OCI-LY7 (cell line): Measurements from ENCODE around the gene ADAMTS17. TPM values are rescaled to one million over a fixed set of nuclear protein-coding genes. Genes with fewer than 3 reads are reported as not detected.

Experiments
- BruUV-seq: library from RNA; stranded (reverse); fragments of 400-500 nt; replicated peaks from 2 replicates; lab custom pipeline; 2021; lab: Mats Ljungman, UMichigan
- CTCF ChIA-PET: fragments of 300-600 bp; sonication (Branson Sonifier 250); formaldehyde crosslinking; loops from one replicate; lab custom pipeline; 2022; ENCODE audit warnings: antibody characterized with exemption; ENCODE audit not compliant: unreplicated experiment; lab: Charles Lee
- POLR2A ChIA-PET: fragments of 300-600 bp; sonication (Branson Sonifier 250); formaldehyde crosslinking; loops from one replicate; lab custom pipeline; 2022; ENCODE audit warnings: antibody characterized with exemption; lab: Charles Lee
- DNase-seq: peaks from one replicate; pipeline ENCODE4 v3.0.0-alpha.2; 2015; ENCODE audit warnings: low spot score
- H2AFZ ChIP-seq: fragments of 200-600 bp; sonication (generic), shearing (Covaris generic); 2 replicates; pipeline ENCODE4 v1.6.1; 2014; ENCODE audit warnings: mild to moderate bottlenecking, antibody characterized with exemption, low read length, moderate library complexity
- H3K27ac ChIP-seq: fragments of 200-600 bp; sonication (generic); 2 replicates; pipeline ENCODE4 v1.5.1; 2014; ENCODE audit warnings: mixed run types, low read depth, mild to moderate bottlenecking, moderate library complexity, low read length, inconsistent platforms; ENCODE audit not compliant: poor library complexity, severe bottlenecking
- H3K36me3 ChIP-seq: fragments of 200-600 bp; sonication (generic); 2 replicates; pipeline ENCODE4 v1.6.1; 2014; ENCODE audit warnings: mild to moderate bottlenecking, antibody characterized with exemption, low read length, moderate library complexity, mixed read lengths; ENCODE audit not compliant: insufficient read depth
- H3K4me1 ChIP-seq: fragments of 200-600 bp; sonication (generic); 2 replicates; pipeline ENCODE4 v1.5.1; 2014; ENCODE audit warnings: mild to moderate bottlenecking, low read length; ENCODE audit not compliant: insufficient read depth, poor library complexity, severe bottlenecking
- H3K4me2 ChIP-seq: fragments of 200-600 bp; sonication (generic); 2 replicates; pipeline ENCODE4 v1.6.1; 2014; ENCODE audit warnings: mild to moderate bottlenecking, low read length
- H3K4me3 ChIP-seq: fragments of 200-600 bp; sonication (generic); 2 replicates; pipeline ENCODE4 v1.5.1; 2014; ENCODE audit warnings: mild to moderate bottlenecking, low read depth, low read length; ENCODE audit not compliant: poor library complexity, severe bottlenecking
- H3K79me2 ChIP-seq: fragments of 200-600 bp; sonication (generic); 2 replicates; pipeline ENCODE4 v1.6.1; 2016; ENCODE audit warnings: low read depth, mild to moderate bottlenecking, low read length, moderate library complexity, mixed read lengths; ENCODE audit not compliant: insufficient read depth
- H3K9me2 ChIP-seq: fragments of 200-600 bp; sonication (generic); 2 replicates; pipeline ENCODE4 v1.6.1; 2016; ENCODE audit warnings: mild to moderate bottlenecking, low read length, mixed read lengths; ENCODE audit not compliant: insufficient read depth
- H3K9me3 ChIP-seq: fragments of 200-600 bp; sonication (generic); 2 replicates; pipeline ENCODE4 v1.6.1; 2014; ENCODE audit warnings: mild to moderate bottlenecking, mixed run types, low read length, mixed read lengths
- H4K20me1 ChIP-seq: fragments of 200-600 bp; sonication (generic); 2 replicates; pipeline ENCODE4 v1.6.1; 2014; ENCODE audit warnings: mild to moderate bottlenecking, antibody characterized with exemption, low read length, moderate library complexity, mixed read lengths; ENCODE audit not compliant: insufficient read depth
- CTCF ChIP-seq: fragments of 200-600 bp; sonication (generic); conservative IDR thresholded peaks from 2 replicates; pipeline ENCODE4 v1.5.1; 2014; ENCODE audit warnings: mild to moderate bottlenecking, antibody characterized with exemption, low read length, moderate library complexity, mixed read lengths
- EZH2phosphoT487 ChIP-seq: fragments of 200-600 bp; sonication (generic); IDR thresholded peaks from 2 replicates; pipeline ENCODE4 v1.6.1; 2018; ENCODE audit warnings: low read depth, borderline replicate concordance, mild to moderate bottlenecking, mixed run types, antibody characterized with exemption, low read length, moderate library complexity, mixed read lengths
- intact Hi-C: fragments of 100-400 bp; cut with micrococcal nuclease; formaldehyde crosslinking; loops from one replicate; pipeline ENCODE4 v1.10.0; 2022; ENCODE audit not compliant: unreplicated experiment
- total RNA-seq, 2 experiments: library from RNA; depleted of rRNA in 1 of 2; stranded (reverse); fragments of >200 nt in 1 of 2; shearing (Covaris generic) in 1 of 2; gene quantifications; 2 replicates each; pipeline ENCODE4 v1.2.3, GENCODE V29; 2014 to 2022

The ADAMTS17 gene
- total RNA-seq, 2 experiments from 2014 or later = not detected

- Histone ChIP-seq H3K36me3 (no peaks in the 10 kb centered on the region), H3K4me2 (no peak overlapping the region), H3K79me2 (no peaks in the 10 kb centered on the region), H2AFZ (no peak overlapping the region), H3K27ac (no peak overlapping the region), H3K9me2 (no peaks in the 10 kb centered on the region), H3K4me1 (peaks cover 3% of the 10 kb centered on the region), H3K9me3 (no peaks in the 10 kb centered on the region), H4K20me1 (no peaks in the 10 kb centered on the region), H3K4me3 (no peak overlapping the region)
- intact Hi-C loops = loop anchor here (10.0 kb wide), 1 partner anchor 116 kb away; no protein-coding TSS in a partner anchor
- POLR2A ChIA-PET = no interaction called here
- CTCF ChIA-PET = interaction anchor here (0.6 kb wide), 1 partner anchor 804 kb away, joined by 3 read pairs; no protein-coding TSS in a partner anchor
- no peak for TF ChIP-seq EZH2phosphoT487
- TF ChIP-seq CTCF = no peak
- no TSS peak for BruUV-seq
- no peak for DNase-seq
Measured at GRCh38 chr15:100348578-100348977, 6.8 kb upstream of the ADAMTS17 start.

- ChIA-PET CTCF (no interaction called here), POLR2A (no interaction called here)
- H3K4me2 ChIP-seq = no peak overlapping the region
- no peaks in the 10 kb centered on the region for H3K36me3 ChIP-seq
- H3K9me2 ChIP-seq = no peaks in the 10 kb centered on the region
- H3K27ac ChIP-seq = no peak overlapping the region
- H3K9me3 ChIP-seq = no peaks in the 10 kb centered on the region
- no peak overlapping the region for H3K4me3 ChIP-seq
- intact Hi-C loops = loop anchor here (10.0 kb wide), 1 partner anchor 118 kb away; no protein-coding TSS in a partner anchor
- no peak overlapping the region for H2AFZ ChIP-seq
- peaks cover 3% of the 10 kb centered on the region for H3K4me1 ChIP-seq
- no peaks in the 10 kb centered on the region for H4K20me1 ChIP-seq
- no peaks in the 10 kb centered on the region for H3K79me2 ChIP-seq
- DNase-seq = no peak
- no TSS peak for BruUV-seq
- TF ChIP-seq EZH2phosphoT487 (no peak), CTCF (no peak)
Measured at GRCh38 chr15:100346866-100347512, 5.2 kb upstream of the ADAMTS17 start.

- H2AFZ ChIP-seq = no peak overlapping the region
- DNase-seq = no peak
- H3K4me1 ChIP-seq = peaks cover 3% of the 10 kb centered on the region
- no peaks in the 10 kb centered on the region for H3K9me3 ChIP-seq
- no peaks in the 10 kb centered on the region for H3K79me2 ChIP-seq
- no TSS peak for BruUV-seq
- no peak overlapping the region for H3K4me3 ChIP-seq
- no peak overlapping the region for H3K4me2 ChIP-seq
- CTCF ChIA-PET = no interaction called here
- POLR2A ChIA-PET = no interaction called here
- TF ChIP-seq CTCF (no peak), EZH2phosphoT487 (no peak)
- intact Hi-C loops = loop anchor here (10.0 kb wide), 1 partner anchor 119 kb away; no protein-coding TSS in a partner anchor
- no peaks in the 10 kb centered on the region for H4K20me1 ChIP-seq
- H3K36me3 ChIP-seq = no peaks in the 10 kb centered on the region
- no peak overlapping the region for H3K27ac ChIP-seq
- H3K9me2 ChIP-seq = no peaks in the 10 kb centered on the region
Measured at GRCh38 chr15:100345438-100345837, 3.7 kb upstream of the ADAMTS17 start.
